Measurements from ENCODE around the gene WDHD1. TPM values are rescaled to one million over a fixed set of nuclear protein-coding genes. Genes with fewer than 3 reads are reported as not detected.
A peak's percentile ranks its signal among the peaks of the same experiment; 100 is the strongest.
"Not testable (repeated sequence)": the region's sequence is repeated elsewhere in the genome, so short reads cannot be mapped to it uniquely, and the experiment has no call there.

The WDHD1 gene
- total RNA-seq, 1 donor from 2014 or later, result 53.8 TPM

- no peaks in the 10 kb centered on the region for H3K27me3 Mint-ChIP-seq (ENCODE audit: insufficient read depth)
- no peak overlapping the region for H3K27ac Mint-ChIP-seq
- no peak for DNase-seq (ENCODE audit: low spot score)
- peaks cover 17% of the 10 kb centered on the region for H3K4me1 Mint-ChIP-seq (ENCODE audit: low read depth)
- peaks cover 29% of the 10 kb centered on the region for H3K36me3 Mint-ChIP-seq (ENCODE audit: low read depth)
- H3K9me3 Mint-ChIP-seq, result no peaks in the 10 kb centered on the region
- intact Hi-C loops (cut with micrococcal nuclease), result no loop called here
- no peak overlapping the region for H3K4me3 Mint-ChIP-seq
Measured at GRCh38 chr14:54975856-54976255, 51.0 kb downstream of the WDHD1 start.

- H3K27me3 Mint-ChIP-seq (ENCODE audit: insufficient read depth), result no peaks in the 10 kb centered on the region
- H3K27ac Mint-ChIP-seq, result peak overlapping the region; percentile 18
- H3K36me3 Mint-ChIP-seq (ENCODE audit: low read depth), result peaks cover 34% of the 10 kb centered on the region
- DNase-seq (ENCODE audit: low spot score), result no peak
- intact Hi-C loops (cut with micrococcal nuclease), result no loop called here
- H3K4me3 Mint-ChIP-seq, result no peak overlapping the region
- peaks cover 17% of the 10 kb centered on the region for H3K4me1 Mint-ChIP-seq (ENCODE audit: low read depth)
- no peaks in the 10 kb centered on the region for H3K9me3 Mint-ChIP-seq
Measured at GRCh38 chr14:54974788-54975414, 52.0 kb downstream of the WDHD1 start.

- H3K36me3 Mint-ChIP-seq (ENCODE audit: low read depth), result peaks cover 39% of the 10 kb centered on the region
- intact Hi-C loops (cut with micrococcal nuclease), result no loop called here
- no peaks in the 10 kb centered on the region for H3K9me3 Mint-ChIP-seq
- no peaks in the 10 kb centered on the region for H3K27me3 Mint-ChIP-seq (ENCODE audit: insufficient read depth)
- no peak overlapping the region for H3K4me3 Mint-ChIP-seq
- H3K4me1 Mint-ChIP-seq (ENCODE audit: low read depth), result no peaks in the 10 kb centered on the region
- no peak overlapping the region for H3K27ac Mint-ChIP-seq
- no peak for DNase-seq (ENCODE audit: low spot score)
Measured at GRCh38 chr14:54967496-54967895, 59.4 kb downstream of the WDHD1 start.

GRCh38 chr14:54955143-54955542, 71.8 kb downstream of the WDHD1 start:
- intact Hi-C loops (cut with micrococcal nuclease), result no loop called here
- Mint-ChIP-seq H3K9me3 (no peaks in the 10 kb centered on the region), H3K36me3 (ENCODE audit: low read depth) (peaks cover 34% of the 10 kb centered on the region), H3K27me3 (ENCODE audit: insufficient read depth) (no peaks in the 10 kb centered on the region), H3K4me3 (no peak overlapping the region), H3K27ac (no peak overlapping the region), H3K4me1 (ENCODE audit: low read depth) (no peaks in the 10 kb centered on the region)
- no peak for DNase-seq (ENCODE audit: low spot score)

GRCh38 chr14:54953609-54954008, 73.3 kb downstream of the WDHD1 start:
- H3K4me3 Mint-ChIP-seq, result not testable (repeated sequence)
- H3K36me3 Mint-ChIP-seq (ENCODE audit: low read depth), result peaks cover 41% of the 10 kb centered on the region

GRCh38 chr14:54952803-54953202, 74.1 kb downstream of the WDHD1 start:
- H3K27ac Mint-ChIP-seq; intact Hi-C loops (cut with micrococcal nuclease); H3K4me3 Mint-ChIP-seq; H3K27me3 Mint-ChIP-seq (ENCODE audit: insufficient read depth); DNase-seq (ENCODE audit: low spot score); H3K9me3 Mint-ChIP-seq; H3K4me1 Mint-ChIP-seq (ENCODE audit: low read depth): not testable (repeated sequence)
- H3K36me3 Mint-ChIP-seq (ENCODE audit: low read depth), result peaks cover 41% of the 10 kb centered on the region

More at GRCh38 chr14:54953609-54954008, 73.3 kb downstream of the WDHD1 start:
- H3K27me3 Mint-ChIP-seq (ENCODE audit: insufficient read depth); H3K9me3 Mint-ChIP-seq; H3K4me1 Mint-ChIP-seq (ENCODE audit: low read depth); intact Hi-C loops (cut with micrococcal nuclease); H3K27ac Mint-ChIP-seq; DNase-seq (ENCODE audit: low spot score): not testable (repeated sequence)

GRCh38 chr14:54947230-54947629, 79.7 kb downstream of the WDHD1 start:
- Mint-ChIP-seq H3K4me3 (no peak overlapping the region), H3K27ac (no peak overlapping the region), H3K4me1 (ENCODE audit: low read depth) (no peaks in the 10 kb centered on the region), H3K9me3 (no peaks in the 10 kb centered on the region), H3K27me3 (ENCODE audit: insufficient read depth) (no peaks in the 10 kb centered on the region), H3K36me3 (ENCODE audit: low read depth) (peaks cover 34% of the 10 kb centered on the region)
- intact Hi-C loops (cut with micrococcal nuclease), result no loop called here
- no peak for DNase-seq (ENCODE audit: low spot score)

GRCh38 chr14:54946500-54946899, 80.4 kb downstream of the WDHD1 start:
- Mint-ChIP-seq H3K27me3 (ENCODE audit: insufficient read depth) (no peaks in the 10 kb centered on the region), H3K27ac (no peak overlapping the region), H3K4me1 (ENCODE audit: low read depth) (no peaks in the 10 kb centered on the region), H3K36me3 (ENCODE audit: low read depth) (peaks cover 34% of the 10 kb centered on the region), H3K4me3 (no peak overlapping the region), H3K9me3 (no peaks in the 10 kb centered on the region)
- intact Hi-C loops (cut with micrococcal nuclease), result no loop called here
- no peak for DNase-seq (ENCODE audit: low spot score)

- intact Hi-C loops (cut with micrococcal nuclease), result no loop called here
- Mint-ChIP-seq H3K9me3 (no peaks in the 10 kb centered on the region), H3K4me1 (ENCODE audit: low read depth) (no peaks in the 10 kb centered on the region), H3K4me3 (no peak overlapping the region), H3K27me3 (ENCODE audit: insufficient read depth) (no peaks in the 10 kb centered on the region), H3K27ac (peak overlapping the region; percentile 6), H3K36me3 (ENCODE audit: low read depth) (peaks cover 37% of the 10 kb centered on the region)
- DNase-seq (ENCODE audit: low spot score), result no peak
Measured at GRCh38 chr14:54944737-54945391, 82.0 kb downstream of the WDHD1 start.

GRCh38 chr14:54942913-54943312, 84.0 kb downstream of the WDHD1 start:
- intact Hi-C loops (cut with micrococcal nuclease), result no loop called here
- H3K27me3 Mint-ChIP-seq (ENCODE audit: insufficient read depth), result no peaks in the 10 kb centered on the region
- H3K4me1 Mint-ChIP-seq (ENCODE audit: low read depth), result no peaks in the 10 kb centered on the region
- H3K36me3 Mint-ChIP-seq (ENCODE audit: low read depth), result peaks cover 24% of the 10 kb centered on the region
- no peak overlapping the region for H3K4me3 Mint-ChIP-seq
- no peak overlapping the region for H3K27ac Mint-ChIP-seq
- no peak for DNase-seq (ENCODE audit: low spot score)
- no peaks in the 10 kb centered on the region for H3K9me3 Mint-ChIP-seq

GRCh38 chr14:54936816-54937215, 90.1 kb downstream of the WDHD1 start:
- no peak overlapping the region for H3K4me3 Mint-ChIP-seq
- intact Hi-C loops (cut with micrococcal nuclease), result no loop called here
- no peak overlapping the region for H3K27ac Mint-ChIP-seq
- no peaks in the 10 kb centered on the region for H3K27me3 Mint-ChIP-seq (ENCODE audit: insufficient read depth)
- peaks cover 15% of the 10 kb centered on the region for H3K36me3 Mint-ChIP-seq (ENCODE audit: low read depth)
- H3K9me3 Mint-ChIP-seq, result no peaks in the 10 kb centered on the region
- no peak for DNase-seq (ENCODE audit: low spot score)
- no peaks in the 10 kb centered on the region for H3K4me1 Mint-ChIP-seq (ENCODE audit: low read depth)

GRCh38 chr14:54935958-54936357, 90.9 kb downstream of the WDHD1 start:
- H3K27ac Mint-ChIP-seq, result no peak overlapping the region

GRCh38 chr14:54935100-54935499, 91.8 kb downstream of the WDHD1 start:
- H3K4me1 Mint-ChIP-seq (ENCODE audit: low read depth), result peaks cover 4% of the 10 kb centered on the region
- no peak overlapping the region for H3K27ac Mint-ChIP-seq
- no peaks in the 10 kb centered on the region for H3K27me3 Mint-ChIP-seq (ENCODE audit: insufficient read depth)
- H3K36me3 Mint-ChIP-seq (ENCODE audit: low read depth), result peaks cover 5% of the 10 kb centered on the region
- no peak for DNase-seq (ENCODE audit: low spot score)
- no peaks in the 10 kb centered on the region for H3K9me3 Mint-ChIP-seq
- no peak overlapping the region for H3K4me3 Mint-ChIP-seq
- intact Hi-C loops (cut with micrococcal nuclease), result no loop called here

More at GRCh38 chr14:54935958-54936357, 90.9 kb downstream of the WDHD1 start:
- Mint-ChIP-seq H3K27me3 (ENCODE audit: insufficient read depth) (no peaks in the 10 kb centered on the region), H3K36me3 (ENCODE audit: low read depth) (peaks cover 11% of the 10 kb centered on the region), H3K4me1 (ENCODE audit: low read depth) (peaks cover 2% of the 10 kb centered on the region), H3K9me3 (no peaks in the 10 kb centered on the region), H3K4me3 (no peak overlapping the region)
- no peak for DNase-seq (ENCODE audit: low spot score)
- intact Hi-C loops (cut with micrococcal nuclease), result no loop called here

Measured in activated T-helper 1 cell treated with anti-CD3 and anti-CD28 coated beads, Interleukin-12 subunit alpha, Interleukin-12 subunit beta, Interleukin-2, Interleukin-4 antibody, amounts not matched to agents 30 ng/mL and 10 ng/mL and 1 ng/mL, durations not matched to agents 14 hours and 24 hours and 36 hours (primary cell).